Mammary epithelial cell (primary cell): ENCODE results near the gene ZDHHC1.

Source experiments
- CTCF ChIP-seq, 2 donors: IDR thresholded peaks in 1 of 2; conservative IDR thresholded peaks in 1 of 2; 2 replicates each; pipeline ENCODE4 v1.5.1; 2011 to 2012; ENCODE audit warnings: inconsistent platforms in 2 of 2, low read length in 2 of 2, mild to moderate bottlenecking in 2 of 2, control low read depth in 1 of 2, low read depth in 1 of 2; ENCODE audit not compliant: insufficient read depth in 1 of 2; ENCODE audit errors: extremely low read depth in 1 of 2
- EZH2 ChIP-seq: IDR thresholded peaks from 2 replicates; pipeline ENCODE4 v1.6.1; 2012; ENCODE audit warnings: low read length, inconsistent platforms, borderline replicate concordance

- TF ChIP-seq CTCF (conservative IDR thresholded peaks at IDR 0.05 in 1 of 2, IDR thresholded peaks at IDR 0.05 in 1 of 2; ENCODE audit: extremely low read depth in 1 of 2, insufficient read depth in 1 of 2, low read depth in 1 of 2, low read length in 2 of 2) (no peak), EZH2 (no peak)
These were observed 2.0 kb downstream of the ZDHHC1 start for GRCh38 chr16:67413978-67414911.
